ENCODE data around the gene TRIM27.
"Not testable (repeated sequence)": the region's sequence is repeated elsewhere in the genome, so short reads cannot be mapped to it uniquely, and the experiment has no call there.

Gene TRIM27

GRCh38 chr6:28895131-28895812 is 28.5 kb downstream of the TRIM27 start:
- DNase-seq = peak; percentile 92

- no peak for DNase-seq
Measured at GRCh38 chr6:28893172-28893799, 30.5 kb downstream of the TRIM27 start.

GRCh38 chr6:28892525-28892924 is 31.3 kb downstream of the TRIM27 start:
- DNase-seq = no peak

- no peak for DNase-seq
Measured at GRCh38 chr6:28887796-28888496, 35.8 kb downstream of the TRIM27 start.

GRCh38 chr6:28886079-28886439 is 37.7 kb downstream of the TRIM27 start:
- DNase-seq = no peak

GRCh38 chr6:28884423-28885131 is 39.2 kb downstream of the TRIM27 start:
- no peak for DNase-seq

GRCh38 chr6:28880894-28881780 is 42.6 kb downstream of the TRIM27 start:
- DNase-seq = peak; percentile 75

GRCh38 chr6:28880519-28880893 is 43.3 kb downstream of the TRIM27 start:
- no peak for DNase-seq

- no peak for DNase-seq
Measured at GRCh38 chr6:28876710-28877109, 47.1 kb downstream of the TRIM27 start.

GRCh38 chr6:28875191-28875747 is 48.5 kb downstream of the TRIM27 start:
- DNase-seq = no peak

- DNase-seq = not testable (repeated sequence)
Measured at GRCh38 chr6:28872157-28872817, 51.5 kb downstream of the TRIM27 start.

GRCh38 chr6:28871335-28872156 is 52.2 kb downstream of the TRIM27 start:
- DNase-seq = no peak

GRCh38 chr6:28868873-28869272 is 54.9 kb downstream of the TRIM27 start:
- no peak for DNase-seq

GRCh38 chr6:28867086-28867409 is 56.7 kb downstream of the TRIM27 start:
- no peak for DNase-seq

- peak; percentile 41 for DNase-seq
Measured at GRCh38 chr6:28866205-28867085, 57.3 kb downstream of the TRIM27 start.

GRCh38 chr6:28865401-28866204 is 58.2 kb downstream of the TRIM27 start:
- DNase-seq = no peak

GRCh38 chr6:28864326-28864923 is 59.4 kb downstream of the TRIM27 start:
- no peak for DNase-seq

GRCh38 chr6:28863604-28864325 is 60.0 kb downstream of the TRIM27 start:
- DNase-seq = peak; percentile 86

Measured in KG1 (cell line).